ENCODE results near the gene APC2. TPM values are rescaled to one million over a fixed set of nuclear protein-coding genes. Genes with fewer than 3 reads are reported as not detected.
A peak's percentile ranks its signal among the peaks of the same experiment; 100 is the strongest.

Gene APC2
- total and polyA plus RNA-seq, 10 donors: 0.02 to 0.56 (median 0.14) TPM

DNA sequence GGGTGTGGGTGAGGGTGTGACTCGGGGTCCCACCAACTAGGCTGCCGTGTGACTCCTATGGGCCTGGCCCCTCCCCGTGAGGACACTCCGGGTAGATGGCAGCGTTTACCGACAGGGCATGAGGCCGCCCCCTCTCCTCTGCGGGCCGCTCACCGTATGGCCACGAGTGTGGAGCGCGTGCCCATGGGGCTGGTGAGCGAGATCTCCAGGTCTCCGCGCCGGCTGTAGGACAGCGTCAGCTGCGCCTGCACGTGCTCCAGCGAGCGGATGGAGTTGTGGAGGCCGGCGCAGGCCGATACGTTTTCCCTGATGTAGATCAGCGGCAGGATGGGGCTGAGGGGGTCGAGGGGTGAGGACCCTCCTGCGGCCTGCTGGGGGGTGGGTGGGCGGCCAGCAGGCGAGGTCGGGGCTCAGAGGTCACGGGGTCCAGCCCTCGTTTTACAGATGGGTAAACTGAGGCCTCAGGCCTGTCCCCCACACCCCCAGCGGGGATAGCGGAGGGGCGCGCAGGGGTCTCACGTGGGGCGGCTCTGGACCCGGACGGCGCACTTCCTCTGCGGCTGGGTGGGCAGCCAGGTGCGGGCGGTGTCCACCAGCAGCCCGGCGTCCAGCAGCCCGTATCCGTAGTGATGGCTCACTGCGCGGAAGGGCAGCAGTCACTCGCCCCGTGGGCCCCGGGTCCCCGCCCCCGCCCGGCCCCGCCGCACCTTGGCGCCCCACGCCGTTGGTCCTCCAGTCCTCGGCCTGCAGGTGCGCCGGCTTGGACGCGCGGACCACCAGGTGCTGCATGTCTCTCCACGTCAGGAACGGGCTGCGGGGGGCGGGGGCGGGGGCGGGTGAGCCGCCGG, 33.4 kb downstream of the APC2 start:
- no peaks in the 10 kb centered on the region for H3K27me3 ChIP-seq (replicated peaks in 1 of 7)
- H3K9me3 ChIP-seq: no peaks in the 10 kb centered on the region
- no peaks in the 10 kb centered on the region for H3K36me3 ChIP-seq
- intact Hi-C loops (cut with DNase I; ENCODE audit: low total_unique reads): no loop called here
- no peak overlapping the region for H3K27ac ChIP-seq
- H3K4me1 ChIP-seq: peaks cover 2 to 21% (median 11%) of the 10 kb centered on the region in 6 donors
- TF ChIP-seq POLR2A (IDR thresholded peaks at IDR 0.05) (no peak), POLR2AphosphoS5 (IDR thresholded peaks at IDR 0.05) (no peak)
- TF ChIP-seq, protein P1, sequence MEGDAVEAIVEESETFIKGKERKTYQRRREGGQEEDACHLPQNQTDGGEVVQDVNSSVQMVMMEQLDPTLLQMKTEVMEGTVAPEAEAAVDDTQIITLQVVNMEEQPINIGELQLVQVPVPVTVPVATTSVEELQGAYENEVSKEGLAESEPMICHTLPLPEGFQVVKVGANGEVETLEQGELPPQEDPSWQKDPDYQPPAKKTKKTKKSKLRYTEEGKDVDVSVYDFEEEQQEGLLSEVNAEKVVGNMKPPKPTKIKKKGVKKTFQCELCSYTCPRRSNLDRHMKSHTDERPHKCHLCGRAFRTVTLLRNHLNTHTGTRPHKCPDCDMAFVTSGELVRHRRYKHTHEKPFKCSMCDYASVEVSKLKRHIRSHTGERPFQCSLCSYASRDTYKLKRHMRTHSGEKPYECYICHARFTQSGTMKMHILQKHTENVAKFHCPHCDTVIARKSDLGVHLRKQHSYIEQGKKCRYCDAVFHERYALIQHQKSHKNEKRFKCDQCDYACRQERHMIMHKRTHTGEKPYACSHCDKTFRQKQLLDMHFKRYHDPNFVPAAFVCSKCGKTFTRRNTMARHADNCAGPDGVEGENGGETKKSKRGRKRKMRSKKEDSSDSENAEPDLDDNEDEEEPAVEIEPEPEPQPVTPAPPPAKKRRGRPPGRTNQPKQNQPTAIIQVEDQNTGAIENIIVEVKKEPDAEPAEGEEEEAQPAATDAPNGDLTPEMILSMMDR (IDR thresholded peaks at IDR 0.05 in 8 of 11, conservative IDR thresholded peaks at IDR 0.05 in 3 of 11): no peak
- WGBS, 5 donors: 91 to 97% (median 95%) methylated on average over 34 to 77 of the region's 77 CpGs
- no peak overlapping the region for H3K4me3 ChIP-seq
- DNase-seq: peak; percentile 70

DNA sequence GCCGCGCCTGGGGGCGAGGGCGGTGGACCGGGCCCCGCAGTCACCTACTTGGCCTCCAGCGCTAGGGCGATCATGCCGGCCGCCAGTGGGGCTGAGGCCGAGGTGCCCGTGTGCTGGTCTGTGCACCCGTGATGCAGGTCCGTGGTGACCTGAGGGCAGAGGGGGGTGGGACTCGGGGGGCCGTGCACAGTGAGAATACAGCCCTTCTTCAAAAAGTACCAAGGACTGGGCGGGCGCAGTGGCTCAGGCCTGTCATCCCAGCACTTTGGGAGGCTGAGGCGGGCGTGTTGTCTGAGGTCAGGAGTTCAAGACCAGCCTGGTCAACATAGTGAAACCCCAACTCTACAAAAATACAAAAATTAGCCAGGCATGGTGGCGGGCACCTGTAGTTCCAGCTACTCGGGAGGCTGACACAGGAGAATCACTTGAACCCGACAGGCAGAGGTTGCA, 34.1 kb downstream of the APC2 start:
- Histone ChIP-seq H3K27me3 (replicated peaks in 1 of 7) (peaks cover 0 to under 1% (median 0%) of the 10 kb centered on the region in 7 donors), H3K4me3 (no peak overlapping the region), H3K9me3 (no peaks in the 10 kb centered on the region), H3K27ac (no peak overlapping the region), H3K36me3 (no peaks in the 10 kb centered on the region), H3K4me1 (peaks cover 0 to 17% (median 6%) of the 10 kb centered on the region in 6 donors)
- no peak for DNase-seq
- intact Hi-C loops (cut with DNase I; ENCODE audit: low total_unique reads): no loop called here
- WGBS, 5 donors: 88 to 95% (median 93%) methylated on average over 17 to 23 of the region's 23 CpGs
- TF ChIP-seq, protein P1 (IDR thresholded peaks at IDR 0.05 in 8 of 11, conservative IDR thresholded peaks at IDR 0.05 in 3 of 11): no peak
- TF ChIP-seq POLR2AphosphoS5 (IDR thresholded peaks at IDR 0.05): no peak
- TF ChIP-seq POLR2A (IDR thresholded peaks at IDR 0.05): no peak

DNA sequence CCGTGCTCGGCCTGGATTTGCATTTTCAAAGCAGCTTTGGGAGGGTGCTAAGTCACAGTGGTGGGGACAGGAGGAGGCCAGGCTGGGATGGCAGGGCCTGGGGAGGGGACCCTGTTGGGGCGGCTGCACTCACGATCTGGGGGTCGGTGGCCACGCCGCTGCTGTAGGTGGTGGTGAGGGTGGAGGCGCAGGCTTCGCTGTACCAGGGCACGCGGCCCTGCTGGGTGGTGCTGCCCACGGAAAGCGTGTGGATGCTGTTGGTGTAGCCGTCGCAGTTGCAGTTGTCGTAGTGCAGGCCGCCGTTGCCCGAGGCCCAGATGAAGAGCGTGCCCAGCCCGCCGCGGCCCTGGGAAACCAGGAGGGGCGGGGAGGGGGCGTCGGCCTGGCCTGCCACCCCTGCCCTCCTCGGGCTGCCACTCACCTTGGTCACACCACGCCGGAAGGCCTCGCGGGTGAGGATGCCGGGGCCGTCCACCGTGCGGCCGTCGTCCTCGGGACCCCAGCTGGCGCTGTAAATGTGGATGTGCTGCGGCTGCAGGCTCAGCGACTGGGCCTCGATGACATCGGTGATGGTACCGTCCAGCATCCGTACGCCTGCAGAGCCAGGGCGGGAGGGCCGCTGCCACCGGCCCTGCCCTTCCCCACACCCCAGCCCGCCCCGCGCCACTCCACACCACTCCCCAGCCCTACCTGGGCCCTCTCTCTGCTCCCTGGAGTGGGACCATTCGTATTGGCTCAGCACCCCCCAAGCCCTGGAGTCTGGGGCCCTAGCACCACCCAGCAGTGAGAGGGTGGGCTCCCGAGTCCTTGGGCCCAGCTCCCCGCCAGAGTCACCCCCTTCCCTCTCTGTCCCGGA, 37.0 kb downstream of the APC2 start:
- peaks cover 0 to 27% (median 0%) of the 10 kb centered on the region in 7 donors for H3K27me3 ChIP-seq (replicated peaks in 1 of 7)
- no peak overlapping the region for H3K27ac ChIP-seq
- 92 to 95% (median 94%) methylated on average over 26 to 56 of the region's 56 CpGs for WGBS, 5 donors
- TF ChIP-seq POLR2AphosphoS5 (IDR thresholded peaks at IDR 0.05): no peak
- TF ChIP-seq, protein P1 (IDR thresholded peaks at IDR 0.05 in 8 of 11, conservative IDR thresholded peaks at IDR 0.05 in 3 of 11): no peak
- no peak for TF ChIP-seq POLR2A (IDR thresholded peaks at IDR 0.05)
- peak; percentile 66 for DNase-seq
- intact Hi-C loops (cut with DNase I; ENCODE audit: low total_unique reads): no loop called here
- H3K4me1 ChIP-seq: peaks cover 6 to 27% (median 19%) of the 10 kb centered on the region in 6 donors
- H3K4me3 ChIP-seq: no peak overlapping the region
- H3K36me3 ChIP-seq: no peaks in the 10 kb centered on the region
- H3K9me3 ChIP-seq: no peaks in the 10 kb centered on the region
